ENCODE data around the gene EPHB1. TPM values are rescaled to one million over a fixed set of nuclear protein-coding genes. Genes with fewer than 3 reads are reported as not detected.

The EPHB1 gene
- total RNA-seq, 1 experiment from 2014 or later = 0.73 TPM

DNA sequence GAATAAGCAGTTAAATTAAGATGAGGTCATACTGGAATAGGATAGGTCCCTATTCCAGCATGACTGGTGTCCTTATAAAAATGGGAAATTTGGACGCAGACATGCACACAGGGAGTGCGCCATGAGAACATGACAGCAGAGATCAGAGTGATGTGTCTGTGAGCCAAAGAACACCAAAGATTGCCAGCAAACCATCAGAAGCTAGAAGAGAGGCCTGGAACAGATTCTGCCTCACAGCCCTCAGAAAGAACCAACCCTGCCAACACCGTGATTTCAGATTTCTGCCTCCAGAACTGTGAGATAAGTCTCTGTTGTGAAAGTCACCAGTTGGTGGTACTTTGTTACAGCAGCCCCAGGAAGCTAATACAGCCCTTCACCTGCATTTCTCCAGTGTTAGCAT, 34.7 kb downstream of the EPHB1 start:
- TF ChIP-seq, protein P1, sequence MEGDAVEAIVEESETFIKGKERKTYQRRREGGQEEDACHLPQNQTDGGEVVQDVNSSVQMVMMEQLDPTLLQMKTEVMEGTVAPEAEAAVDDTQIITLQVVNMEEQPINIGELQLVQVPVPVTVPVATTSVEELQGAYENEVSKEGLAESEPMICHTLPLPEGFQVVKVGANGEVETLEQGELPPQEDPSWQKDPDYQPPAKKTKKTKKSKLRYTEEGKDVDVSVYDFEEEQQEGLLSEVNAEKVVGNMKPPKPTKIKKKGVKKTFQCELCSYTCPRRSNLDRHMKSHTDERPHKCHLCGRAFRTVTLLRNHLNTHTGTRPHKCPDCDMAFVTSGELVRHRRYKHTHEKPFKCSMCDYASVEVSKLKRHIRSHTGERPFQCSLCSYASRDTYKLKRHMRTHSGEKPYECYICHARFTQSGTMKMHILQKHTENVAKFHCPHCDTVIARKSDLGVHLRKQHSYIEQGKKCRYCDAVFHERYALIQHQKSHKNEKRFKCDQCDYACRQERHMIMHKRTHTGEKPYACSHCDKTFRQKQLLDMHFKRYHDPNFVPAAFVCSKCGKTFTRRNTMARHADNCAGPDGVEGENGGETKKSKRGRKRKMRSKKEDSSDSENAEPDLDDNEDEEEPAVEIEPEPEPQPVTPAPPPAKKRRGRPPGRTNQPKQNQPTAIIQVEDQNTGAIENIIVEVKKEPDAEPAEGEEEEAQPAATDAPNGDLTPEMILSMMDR (IDR thresholded peaks at IDR 0.05; ENCODE audit: unreplicated experiment) = no peak
- Mint-ChIP-seq H3K4me1 (ENCODE audit: low read depth, unreplicated experiment) (no peaks in the 10 kb centered on the region), H3K36me3 (ENCODE audit: insufficient read depth, unreplicated experiment) (no peaks in the 10 kb centered on the region), H3K4me3 (ENCODE audit: low read depth, unreplicated experiment) (no peak overlapping the region), H3K27ac (ENCODE audit: unreplicated experiment) (no peak overlapping the region), H3K27me3 (ENCODE audit: unreplicated experiment) (peaks cover 93% of the 10 kb centered on the region), H3K9me3 (ENCODE audit: low read depth, unreplicated experiment) (no peaks in the 10 kb centered on the region)
- no peak for DNase-seq
- intact Hi-C loops (cut with micrococcal nuclease; ENCODE audit: unreplicated experiment) = no loop called here
- CTCF ChIA-PET = no interaction called here
- no TSS peak for BruUV-seq (replicated peaks)

DNA sequence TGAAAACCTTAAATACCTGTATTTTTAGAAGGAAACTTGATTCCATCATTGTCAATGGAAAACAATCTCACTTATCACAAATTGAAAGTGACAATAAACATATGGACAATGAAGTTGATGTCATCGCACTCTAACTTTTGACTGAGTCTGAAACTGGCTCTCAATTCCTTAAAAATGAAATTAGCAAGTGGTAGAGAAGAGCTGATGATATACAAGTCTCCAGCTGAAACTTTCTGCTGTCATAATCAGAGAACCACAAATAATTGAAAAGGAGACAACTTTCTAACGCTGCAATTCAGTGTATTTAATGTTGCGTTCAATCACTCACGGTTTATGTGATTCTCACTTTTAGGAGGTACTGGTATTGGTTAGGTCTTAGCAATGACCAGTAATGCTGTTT, 37.5 kb downstream of the EPHB1 start:
- CTCF ChIA-PET = no interaction called here
- no peak overlapping the region for H3K27ac Mint-ChIP-seq (ENCODE audit: unreplicated experiment)
- H3K4me1 Mint-ChIP-seq (ENCODE audit: low read depth, unreplicated experiment) = no peaks in the 10 kb centered on the region
- DNase-seq = no peak
- BruUV-seq (replicated peaks) = no TSS peak
- intact Hi-C loops (cut with micrococcal nuclease; ENCODE audit: unreplicated experiment) = no loop called here
- peaks cover 64% of the 10 kb centered on the region for H3K27me3 Mint-ChIP-seq (ENCODE audit: unreplicated experiment)
- TF ChIP-seq, protein P1 (IDR thresholded peaks at IDR 0.05; ENCODE audit: unreplicated experiment) = no peak
- H3K36me3 Mint-ChIP-seq (ENCODE audit: insufficient read depth, unreplicated experiment) = no peaks in the 10 kb centered on the region
- no peaks in the 10 kb centered on the region for H3K9me3 Mint-ChIP-seq (ENCODE audit: low read depth, unreplicated experiment)
- H3K4me3 Mint-ChIP-seq (ENCODE audit: low read depth, unreplicated experiment) = no peak overlapping the region

DNA sequence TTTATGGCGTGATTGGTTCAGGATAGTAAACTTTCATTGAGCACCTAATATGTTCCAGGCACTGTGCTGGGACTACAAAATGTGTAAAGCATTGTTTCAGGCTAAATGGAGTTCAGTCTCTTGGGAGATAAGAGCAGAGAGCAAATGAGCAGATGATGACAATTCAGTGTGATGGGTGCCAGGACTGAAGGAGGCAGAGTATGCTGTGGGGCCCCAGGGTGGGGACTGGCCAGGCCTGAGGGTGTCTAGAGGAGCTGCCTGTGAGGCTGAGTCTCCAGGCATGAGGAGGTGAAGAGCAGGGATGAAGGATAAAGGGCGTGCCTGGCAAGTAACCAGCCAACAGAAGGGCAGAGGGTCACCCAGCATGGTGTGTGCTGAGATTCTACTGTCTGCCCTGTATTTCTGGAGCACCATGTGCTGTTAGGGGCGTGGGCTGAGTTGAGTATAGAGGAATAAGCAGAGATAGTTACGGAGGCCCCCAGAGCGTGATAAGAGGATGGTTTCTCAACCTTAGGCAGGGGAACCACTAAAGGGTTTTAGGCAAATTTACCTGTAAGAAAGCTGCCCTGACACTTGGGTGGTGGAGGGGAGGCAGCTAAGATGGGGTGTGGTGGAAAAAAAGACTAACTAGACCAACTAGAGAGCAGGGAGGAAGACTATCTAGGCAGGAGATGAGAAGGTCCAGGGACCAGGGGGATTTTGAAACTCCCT, 38.5 kb downstream of the EPHB1 start:
- TF ChIP-seq, protein P1 (IDR thresholded peaks at IDR 0.05; ENCODE audit: unreplicated experiment) = no peak
- Mint-ChIP-seq H3K4me3 (ENCODE audit: low read depth, unreplicated experiment) (no peak overlapping the region), H3K36me3 (ENCODE audit: insufficient read depth, unreplicated experiment) (no peaks in the 10 kb centered on the region), H3K27me3 (ENCODE audit: unreplicated experiment) (peaks cover 54% of the 10 kb centered on the region), H3K9me3 (ENCODE audit: low read depth, unreplicated experiment) (no peaks in the 10 kb centered on the region), H3K27ac (ENCODE audit: unreplicated experiment) (no peak overlapping the region), H3K4me1 (ENCODE audit: low read depth, unreplicated experiment) (no peaks in the 10 kb centered on the region)
- no peak for DNase-seq
- BruUV-seq (replicated peaks) = no TSS peak
- intact Hi-C loops (cut with micrococcal nuclease; ENCODE audit: unreplicated experiment) = no loop called here
- CTCF ChIA-PET = interaction anchor here (0.9 kb wide), 1 partner anchor 9 kb away, joined by 3 read pairs; no protein-coding TSS in a partner anchor

- Mint-ChIP-seq H3K9me3 (ENCODE audit: low read depth, unreplicated experiment) (no peaks in the 10 kb centered on the region), H3K27ac (ENCODE audit: unreplicated experiment) (no peak overlapping the region), H3K36me3 (ENCODE audit: insufficient read depth, unreplicated experiment) (no peaks in the 10 kb centered on the region), H3K4me1 (ENCODE audit: low read depth, unreplicated experiment) (no peaks in the 10 kb centered on the region), H3K4me3 (ENCODE audit: low read depth, unreplicated experiment) (no peak overlapping the region), H3K27me3 (ENCODE audit: unreplicated experiment) (peaks cover 26% of the 10 kb centered on the region)
- CTCF ChIA-PET = no interaction called here
- TF ChIP-seq, protein P1 (IDR thresholded peaks at IDR 0.05; ENCODE audit: unreplicated experiment) = no peak
- no peak for DNase-seq
- intact Hi-C loops (cut with micrococcal nuclease; ENCODE audit: unreplicated experiment) = no loop called here
- BruUV-seq (replicated peaks) = no TSS peak
These were observed 41.9 kb downstream of the EPHB1 start for GRCh38 chr3:134836921-134837320.

Data from Calu3 (cell line).